ENCODE data around the gene SALL2.

Gene SALL2

DNA sequence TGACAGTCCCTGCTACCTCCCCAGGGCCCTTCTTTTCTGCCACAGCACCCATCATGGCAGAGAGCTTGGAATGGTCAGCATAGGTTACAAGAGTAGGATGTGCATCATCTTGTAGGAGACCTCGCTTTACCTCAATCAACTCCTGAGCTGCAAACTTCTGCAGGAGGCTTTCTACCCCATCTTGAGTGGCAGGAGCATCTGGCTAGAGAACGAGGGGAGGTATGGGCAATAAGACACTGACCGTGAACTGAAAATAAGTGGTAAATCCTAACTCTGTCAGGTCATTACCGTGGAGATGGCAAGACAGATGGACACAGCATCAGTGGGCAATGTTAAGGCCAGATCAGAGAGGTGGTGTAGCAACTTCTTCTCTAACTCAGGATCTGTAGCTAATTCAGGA is 22.8 kb downstream of the SALL2 start:
- peaks cover 7% of the 10 kb centered on the region for H3F3A ChIP-seq (ENCODE audit: insufficient read depth)

DNA sequence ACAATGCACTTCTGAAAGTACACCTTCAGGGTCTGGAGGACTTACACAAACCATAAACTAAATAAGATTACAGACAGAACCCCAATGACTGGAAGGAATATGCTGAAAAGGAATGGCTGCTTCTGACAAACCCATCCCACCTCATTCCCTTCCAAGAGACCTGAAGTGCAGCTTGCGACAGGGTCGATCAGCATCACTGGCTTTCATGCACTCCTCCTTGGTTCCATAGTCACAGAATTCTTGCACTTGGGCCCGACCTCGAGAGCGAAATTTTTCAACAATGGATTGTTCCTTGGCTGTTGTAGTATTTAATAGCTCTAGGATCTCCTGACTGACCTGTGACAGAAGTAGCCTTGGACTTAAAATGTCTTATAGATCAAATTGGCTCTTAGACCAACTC is 24.6 kb downstream of the SALL2 start:
- H3K27me3 ChIP-seq (ENCODE audit: low read length) = no peaks in the 10 kb centered on the region
- H3K9me3 ChIP-seq (ENCODE audit: insufficient read depth, low read length) = no peaks in the 10 kb centered on the region
- no peak overlapping the region for H3K27ac ChIP-seq (ENCODE audit: low read depth, low read length)
- H3F3A ChIP-seq (ENCODE audit: insufficient read depth) = peaks cover 16% of the 10 kb centered on the region
- no peak overlapping the region for H3K9ac ChIP-seq (ENCODE audit: low read length)
- peaks cover 28% of the 10 kb centered on the region for H3K36me3 ChIP-seq (ENCODE audit: low read length)
- H3K79me2 ChIP-seq (ENCODE audit: insufficient read depth, low read length) = peaks cover 22% of the 10 kb centered on the region
- no peak overlapping the region for H3K4me2 ChIP-seq (ENCODE audit: low read depth, low read length, poor library complexity, severe bottlenecking)
- 0 out of 2 replicates have a peak, but pooled peaks cover 2% of the 10 kb centered on the region for H4K20me1 ChIP-seq (ENCODE audit: low read depth, low read length)
- no peak overlapping the region for H3K4me3 ChIP-seq (ENCODE audit: insufficient read depth, low read length, poor library complexity, severe bottlenecking)
- H2AFZ ChIP-seq (ENCODE audit: low read depth, low read length, severe bottlenecking) = no peak overlapping the region
- TF ChIP-seq, protein P1, sequence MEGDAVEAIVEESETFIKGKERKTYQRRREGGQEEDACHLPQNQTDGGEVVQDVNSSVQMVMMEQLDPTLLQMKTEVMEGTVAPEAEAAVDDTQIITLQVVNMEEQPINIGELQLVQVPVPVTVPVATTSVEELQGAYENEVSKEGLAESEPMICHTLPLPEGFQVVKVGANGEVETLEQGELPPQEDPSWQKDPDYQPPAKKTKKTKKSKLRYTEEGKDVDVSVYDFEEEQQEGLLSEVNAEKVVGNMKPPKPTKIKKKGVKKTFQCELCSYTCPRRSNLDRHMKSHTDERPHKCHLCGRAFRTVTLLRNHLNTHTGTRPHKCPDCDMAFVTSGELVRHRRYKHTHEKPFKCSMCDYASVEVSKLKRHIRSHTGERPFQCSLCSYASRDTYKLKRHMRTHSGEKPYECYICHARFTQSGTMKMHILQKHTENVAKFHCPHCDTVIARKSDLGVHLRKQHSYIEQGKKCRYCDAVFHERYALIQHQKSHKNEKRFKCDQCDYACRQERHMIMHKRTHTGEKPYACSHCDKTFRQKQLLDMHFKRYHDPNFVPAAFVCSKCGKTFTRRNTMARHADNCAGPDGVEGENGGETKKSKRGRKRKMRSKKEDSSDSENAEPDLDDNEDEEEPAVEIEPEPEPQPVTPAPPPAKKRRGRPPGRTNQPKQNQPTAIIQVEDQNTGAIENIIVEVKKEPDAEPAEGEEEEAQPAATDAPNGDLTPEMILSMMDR (IDR thresholded peaks at IDR 0.05; ENCODE audit: insufficient read depth, low read length, poor library complexity, severe bottlenecking) = no peak
- no peak for TF ChIP-seq EZH2phosphoT487 (conservative IDR thresholded peaks at IDR 0.05; ENCODE audit: low read length)
- no peaks in the 10 kb centered on the region for H3K9me2 ChIP-seq (replicated peaks; ENCODE audit: insufficient read depth, low read length)

More for the DNA sequence above, 22.8 kb downstream of the SALL2 start:
- H3K79me2 ChIP-seq (ENCODE audit: insufficient read depth, low read length) = peaks cover 38% of the 10 kb centered on the region
- 0 out of 2 replicates have a peak, but pooled peaks cover 1% of the 10 kb centered on the region for H4K20me1 ChIP-seq (ENCODE audit: low read depth, low read length)
- H3K4me3 ChIP-seq (ENCODE audit: insufficient read depth, low read length, poor library complexity, severe bottlenecking) = no peak overlapping the region
- no peaks in the 10 kb centered on the region for H3K27me3 ChIP-seq (ENCODE audit: low read length)
- H3K4me2 ChIP-seq (ENCODE audit: low read depth, low read length, poor library complexity, severe bottlenecking) = no peak overlapping the region
- H3K9ac ChIP-seq (ENCODE audit: low read length) = no peak overlapping the region
- TF ChIP-seq, protein P1 (IDR thresholded peaks at IDR 0.05; ENCODE audit: insufficient read depth, low read length, poor library complexity, severe bottlenecking) = no peak
- no peak for TF ChIP-seq EZH2phosphoT487 (conservative IDR thresholded peaks at IDR 0.05; ENCODE audit: low read length)
- H3K36me3 ChIP-seq (ENCODE audit: low read length) = peaks cover 21% of the 10 kb centered on the region
- no peak overlapping the region for H3K27ac ChIP-seq (ENCODE audit: low read depth, low read length)
- no peak overlapping the region for H2AFZ ChIP-seq (ENCODE audit: low read depth, low read length, severe bottlenecking)
- H3K9me2 ChIP-seq (replicated peaks; ENCODE audit: insufficient read depth, low read length) = no peaks in the 10 kb centered on the region
- no peaks in the 10 kb centered on the region for H3K9me3 ChIP-seq (ENCODE audit: insufficient read depth, low read length)

DNA sequence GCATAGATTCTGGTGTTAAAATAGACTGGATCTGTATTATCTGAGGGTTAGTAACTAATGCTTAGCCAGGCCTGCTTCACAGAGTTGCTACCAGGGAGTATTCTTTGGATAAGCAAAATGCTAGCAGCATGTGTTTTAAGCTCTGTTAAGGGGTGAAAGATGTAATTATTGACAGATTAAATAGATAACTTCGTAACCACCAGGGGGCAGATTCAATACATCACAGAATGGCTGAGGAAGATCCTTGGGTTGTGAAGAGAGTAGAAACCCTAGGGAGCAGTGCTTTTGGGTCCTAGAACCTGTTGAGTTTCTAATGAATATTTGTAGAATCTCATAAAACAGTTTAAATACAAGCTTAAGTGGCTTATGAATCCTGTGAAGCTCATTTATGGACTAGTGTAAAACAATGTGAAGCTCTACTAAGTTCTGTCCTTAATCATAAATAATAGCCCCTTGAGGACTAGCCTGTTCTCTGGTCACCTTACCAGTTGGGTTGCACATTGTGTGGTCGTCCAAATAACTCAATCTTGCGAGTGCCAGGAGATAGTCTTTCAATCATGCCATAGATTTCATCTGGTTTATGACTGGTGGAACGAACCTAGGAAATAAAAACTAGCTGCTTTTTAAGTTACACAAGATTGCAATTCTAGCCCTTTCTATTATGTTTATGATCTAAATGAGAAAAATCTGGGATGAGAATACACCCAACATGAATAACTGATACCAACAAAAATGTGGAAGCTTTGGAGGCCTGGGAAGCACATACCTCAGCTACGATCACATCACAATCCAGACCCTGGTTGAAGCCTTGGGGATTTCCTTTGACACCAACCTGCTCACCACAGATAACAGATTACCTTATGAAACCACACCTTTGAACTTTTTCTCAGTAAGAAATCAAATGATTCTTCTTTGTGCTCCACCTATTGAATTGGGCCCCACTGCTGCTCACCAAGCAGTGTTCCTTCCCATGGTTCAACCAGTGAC is 27.3 kb downstream of the SALL2 start:
- TF ChIP-seq EZH2phosphoT487 (conservative IDR thresholded peaks at IDR 0.05; ENCODE audit: low read length) = no peak
- TF ChIP-seq, protein P1 (IDR thresholded peaks at IDR 0.05; ENCODE audit: insufficient read depth, low read length, poor library complexity, severe bottlenecking) = peak; percentile 33
- H3K27ac ChIP-seq (ENCODE audit: low read depth, low read length) = no peak overlapping the region
- H3K36me3 ChIP-seq (ENCODE audit: low read length) = peaks cover 31% of the 10 kb centered on the region
- 0 out of 2 replicates have a peak, but pooled peaks cover 2% of the 10 kb centered on the region for H4K20me1 ChIP-seq (ENCODE audit: low read depth, low read length)
- no peak overlapping the region for H3K9ac ChIP-seq (ENCODE audit: low read length)
- no peak overlapping the region for H3K4me2 ChIP-seq (ENCODE audit: low read depth, low read length, poor library complexity, severe bottlenecking)
- no peak overlapping the region for H3K4me3 ChIP-seq (ENCODE audit: insufficient read depth, low read length, poor library complexity, severe bottlenecking)
- H3F3A ChIP-seq (ENCODE audit: insufficient read depth) = peaks cover 16% of the 10 kb centered on the region
- H3K9me3 ChIP-seq (ENCODE audit: insufficient read depth, low read length) = no peaks in the 10 kb centered on the region
- H3K27me3 ChIP-seq (ENCODE audit: low read length) = no peaks in the 10 kb centered on the region
- no peaks in the 10 kb centered on the region for H3K9me2 ChIP-seq (replicated peaks; ENCODE audit: insufficient read depth, low read length)
- H2AFZ ChIP-seq (ENCODE audit: low read depth, low read length, severe bottlenecking) = no peak overlapping the region
- H3K79me2 ChIP-seq (ENCODE audit: insufficient read depth, low read length) = 0 out of 2 replicates have a peak, but pooled peaks cover under 1% of the 10 kb centered on the region

All from SU-DHL-6 (cell line).